ENCODE measurements around the gene SPATA20.
A peak's percentile ranks its signal among the peaks of the same experiment; 100 is the strongest.

SPATA20 gene

GRCh38 chr17:50540560-50541401, 6.2 kb upstream of the SPATA20 start:
- no peak for DNase-seq (ENCODE audit: low read depth)

- DNase-seq (ENCODE audit: low read depth), result no peak
These were observed 5.6 kb upstream of the SPATA20 start for GRCh38 chr17:50541402-50541715.

GRCh38 chr17:50541716-50542688, 5.0 kb upstream of the SPATA20 start:
- DNase-seq (ENCODE audit: low read depth), result peak; percentile 84

- no peak for DNase-seq (ENCODE audit: low read depth)
These were observed 3.9 kb upstream of the SPATA20 start for GRCh38 chr17:50542795-50543774.

GRCh38 chr17:50544516-50544915, 2.5 kb upstream of the SPATA20 start:
- no peak for DNase-seq (ENCODE audit: low read depth)

GRCh38 chr17:50545311-50545710, 1.7 kb upstream of the SPATA20 start:
- DNase-seq (ENCODE audit: low read depth), result no peak

- DNase-seq (ENCODE audit: low read depth), result no peak
These were observed 306 bp upstream of the SPATA20 start for GRCh38 chr17:50546701-50547034.

GRCh38 chr17:50547736-50548083, 736 bp downstream of the SPATA20 start:
- DNase-seq (ENCODE audit: low read depth), result peak; percentile 22

GRCh38 chr17:50548831-50549230, 1.9 kb downstream of the SPATA20 start:
- DNase-seq (ENCODE audit: low read depth), result no peak

- DNase-seq (ENCODE audit: low read depth), result no peak
These were observed 2.4 kb downstream of the SPATA20 start for GRCh38 chr17:50549256-50549941.

GRCh38 chr17:50549969-50550368, 3.0 kb downstream of the SPATA20 start:
- DNase-seq (ENCODE audit: low read depth), result no peak

- DNase-seq (ENCODE audit: low read depth), result peak; percentile 82
These were observed 3.9 kb downstream of the SPATA20 start for GRCh38 chr17:50550661-50551432.

- DNase-seq (ENCODE audit: low read depth), result no peak
These were observed 4.5 kb downstream of the SPATA20 start for GRCh38 chr17:50551433-50551815.

GRCh38 chr17:50551884-50552283, 4.9 kb downstream of the SPATA20 start:
- no peak for DNase-seq (ENCODE audit: low read depth)

- no peak for DNase-seq (ENCODE audit: low read depth)
These were observed 7.2 kb downstream of the SPATA20 start for GRCh38 chr17:50554201-50554600.

- no peak for DNase-seq (ENCODE audit: low read depth)
These were observed 9.8 kb downstream of the SPATA20 start for GRCh38 chr17:50556803-50557202.

- no peak for DNase-seq (ENCODE audit: low read depth)
These were observed 10.7 kb downstream of the SPATA20 start for GRCh38 chr17:50557630-50558029.

GRCh38 chr17:50558091-50558490, 11.1 kb downstream of the SPATA20 start:
- no peak for DNase-seq (ENCODE audit: low read depth)

- DNase-seq (ENCODE audit: low read depth), result no peak
These were observed 11.6 kb downstream of the SPATA20 start for GRCh38 chr17:50558581-50558940.

GRCh38 chr17:50558941-50559614, 12.1 kb downstream of the SPATA20 start:
- DNase-seq (ENCODE audit: low read depth), result no peak

Measured in EH (cell line).